Lower leg skin (tissue), 4 donors: Measurements from ENCODE around the gene FLII. TPM values are rescaled to one million over a fixed set of nuclear protein-coding genes. Genes with fewer than 3 reads are reported as not detected.

Experiments
- DNase-seq, 2 donors: peaks; one replicate each; pipeline ENCODE4 v3.0.0-alpha.2; 2019; ENCODE audit warnings: low spot score in 2 of 2
- H3K4me3 ChIP-seq: fragments of 200-600 bp; sonication (generic); 2 replicates; pipeline ENCODE4 v1.5.1; 2017; ENCODE audit warnings: mild to moderate bottlenecking, low read depth; ENCODE audit not compliant: poor library complexity, severe bottlenecking
- POLR2A ChIP-seq, 2 donors: fragments of 450-650 bp; IDR thresholded peaks; one replicate each; pipeline ENCODE4 v1.6.1; 2016 to 2017; ENCODE audit warnings: antibody characterized with exemption in 2 of 2, mild to moderate bottlenecking in 1 of 2, moderate library complexity in 1 of 2
- WGBS, 2 donors: methylation state at CpG; one replicate each; pipeline ENCODE4 v1.1.5; 2018; 5-methylcytosine and 5-hydroxymethylcytosine counted together
- intact Hi-C: fragments of 100-400 bp; cut with DNase I; formaldehyde crosslinking; loops from one replicate; pipeline ENCODE4 v1.15.0; 2023; ENCODE audit warnings: low total_unique reads
- total RNA-seq, 4 donors: library from RNA; depleted of rRNA; stranded (reverse); fragments of >200 nt; gene quantifications; one replicate each; pipeline ENCODE4 v1.1.0, GENCODE V29; 2016
- TF ChIP-seq, protein P1 (sequence below), 3 donors: fragments of 450-650 bp; IDR thresholded peaks; one replicate each; pipeline ENCODE4 v1.5.1; 2016; ENCODE audit warnings: antibody characterized with exemption in 3 of 3, mild to moderate bottlenecking in 3 of 3, moderate library complexity in 2 of 3

FLII gene
- total RNA-seq, 4 donors from 2014 or later: 202 to 292 (median 238) TPM

- no peak for DNase-seq
- 61% methylated on average over 5 of the region's 5 CpGs for whole genome bisulfite sequencing, 2 donors
Observed at GRCh38 chr17:18280766-18281371, 22.3 kb upstream of the FLII start.

DNA sequence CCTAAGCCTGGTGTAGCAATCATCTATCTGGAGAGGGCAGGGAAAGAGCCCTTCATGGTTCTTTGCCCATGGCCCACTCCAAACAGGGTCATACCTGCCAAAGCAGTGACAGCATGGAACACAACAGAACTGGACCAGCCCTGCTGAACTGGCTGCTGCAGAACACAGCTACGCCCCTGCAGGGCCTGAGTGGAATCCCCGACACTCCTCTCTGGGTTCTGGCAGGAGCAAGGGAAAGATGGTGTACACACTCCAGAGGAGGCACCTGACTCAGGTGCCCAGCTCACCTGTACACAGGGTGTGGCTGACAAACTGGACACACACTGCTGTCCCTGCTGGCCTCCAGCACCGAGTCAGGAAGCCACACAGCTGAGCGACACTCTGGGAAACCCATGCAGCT, 21.7 kb upstream of the FLII start:
- WGBS, 2 donors: 94% methylated on average over 4 of the region's 4 CpGs
- intact Hi-C loops: no loop called here
- TF ChIP-seq, protein P1, sequence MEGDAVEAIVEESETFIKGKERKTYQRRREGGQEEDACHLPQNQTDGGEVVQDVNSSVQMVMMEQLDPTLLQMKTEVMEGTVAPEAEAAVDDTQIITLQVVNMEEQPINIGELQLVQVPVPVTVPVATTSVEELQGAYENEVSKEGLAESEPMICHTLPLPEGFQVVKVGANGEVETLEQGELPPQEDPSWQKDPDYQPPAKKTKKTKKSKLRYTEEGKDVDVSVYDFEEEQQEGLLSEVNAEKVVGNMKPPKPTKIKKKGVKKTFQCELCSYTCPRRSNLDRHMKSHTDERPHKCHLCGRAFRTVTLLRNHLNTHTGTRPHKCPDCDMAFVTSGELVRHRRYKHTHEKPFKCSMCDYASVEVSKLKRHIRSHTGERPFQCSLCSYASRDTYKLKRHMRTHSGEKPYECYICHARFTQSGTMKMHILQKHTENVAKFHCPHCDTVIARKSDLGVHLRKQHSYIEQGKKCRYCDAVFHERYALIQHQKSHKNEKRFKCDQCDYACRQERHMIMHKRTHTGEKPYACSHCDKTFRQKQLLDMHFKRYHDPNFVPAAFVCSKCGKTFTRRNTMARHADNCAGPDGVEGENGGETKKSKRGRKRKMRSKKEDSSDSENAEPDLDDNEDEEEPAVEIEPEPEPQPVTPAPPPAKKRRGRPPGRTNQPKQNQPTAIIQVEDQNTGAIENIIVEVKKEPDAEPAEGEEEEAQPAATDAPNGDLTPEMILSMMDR (IDR thresholded peaks at IDR 0.05): no peak
- no peak for TF ChIP-seq POLR2A (IDR thresholded peaks at IDR 0.05)
- H3K4me3 ChIP-seq: no peak overlapping the region
- no peak for DNase-seq

More at GRCh38 chr17:18280766-18281371, 22.3 kb upstream of the FLII start:
- no peak overlapping the region for H3K4me3 ChIP-seq
- intact Hi-C loops: no loop called here
- TF ChIP-seq POLR2A (IDR thresholded peaks at IDR 0.05): no peak
- TF ChIP-seq, protein P1 (IDR thresholded peaks at IDR 0.05): no peak

DNA sequence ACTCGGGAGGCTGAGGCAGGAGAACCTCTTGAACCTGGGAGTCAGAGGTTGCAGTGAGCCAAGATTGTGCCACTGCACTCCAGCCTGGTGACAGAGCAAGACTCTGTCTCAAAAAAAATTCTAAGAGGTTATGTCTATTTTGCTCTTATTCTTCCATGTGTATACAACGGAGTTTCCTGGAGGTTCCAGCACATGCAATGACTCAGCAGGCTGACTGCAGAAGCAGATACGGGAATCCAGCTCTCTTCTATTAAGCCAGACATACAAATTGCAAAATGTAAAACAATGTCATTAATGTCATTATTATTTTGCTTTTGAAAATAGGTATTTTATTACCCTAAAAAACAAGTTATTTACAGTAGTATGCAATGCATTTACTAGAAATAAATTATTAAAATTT, 20.3 kb upstream of the FLII start:
- TF ChIP-seq, protein P1 (IDR thresholded peaks at IDR 0.05): no peak
- TF ChIP-seq POLR2A (IDR thresholded peaks at IDR 0.05): no peak
- no peak overlapping the region for H3K4me3 ChIP-seq
- intact Hi-C loops: no loop called here
- WGBS, 2 donors: 85 to 94% methylated on average over 3 of the region's 3 CpGs
- DNase-seq: no peak

DNA sequence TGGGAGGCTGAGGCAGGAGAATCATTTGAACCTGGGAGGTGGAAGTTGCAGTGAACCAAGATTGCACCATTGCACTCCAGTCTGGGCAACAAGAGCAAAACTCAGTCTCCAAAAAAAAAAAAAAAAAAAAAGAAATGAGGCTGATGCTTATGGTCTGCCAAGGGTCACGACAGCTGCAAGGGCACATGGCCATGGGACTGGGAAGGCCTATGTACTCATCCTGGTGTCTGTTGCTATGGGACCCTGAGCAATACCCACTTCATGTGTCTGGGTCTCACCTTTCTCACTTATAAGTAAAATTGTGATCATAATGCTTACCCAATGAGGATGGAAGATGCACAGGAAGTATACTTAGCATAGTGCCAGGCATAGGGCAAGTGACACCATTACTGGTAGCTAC, 18.5 kb upstream of the FLII start:
- WGBS, 2 donors: 84 to 86% methylated on average over 1 of the region's 1 CpG
- intact Hi-C loops: no loop called here
- H3K4me3 ChIP-seq: no peak overlapping the region
- no peak for TF ChIP-seq POLR2A (IDR thresholded peaks at IDR 0.05)
- TF ChIP-seq, protein P1 (IDR thresholded peaks at IDR 0.05): no peak
- no peak for DNase-seq

GRCh38 chr17:18270046-18270931, 11.8 kb upstream of the FLII start:
- no peak overlapping the region for H3K4me3 ChIP-seq
- intact Hi-C loops: no loop called here
- 87 to 88% methylated on average over 14 of the region's 14 CpGs for WGBS, 2 donors
- no peak for DNase-seq
- TF ChIP-seq, protein P1 (IDR thresholded peaks at IDR 0.05): no peak
- no peak for TF ChIP-seq POLR2A (IDR thresholded peaks at IDR 0.05)
